BE2C (cell line): ENCODE data around the gene SIM2.

Experiments
- DNase-seq: peaks from one replicate; pipeline ENCODE4 v3.0.0-alpha.2; 2020
- H3K27me3 ChIP-seq: fragments of 250-450 bp; sonication (Bioruptor Pico); 2 replicates; pipeline ENCODE4 v1.5.1; 2020; ENCODE audit warnings: mild to moderate bottlenecking
- H3K36me3 ChIP-seq: fragments of 250-450 bp; sonication (Bioruptor Pico); 2 replicates; pipeline ENCODE4 v1.5.1; 2020; ENCODE audit warnings: mild to moderate bottlenecking
- H3K4me1 ChIP-seq: fragments of 250-450 bp; sonication (Bioruptor Pico); 2 replicates; pipeline ENCODE4 v1.5.1; 2020
- H3K4me3 ChIP-seq: 2 replicates; pipeline ENCODE4 v1.5.1; 2011; ENCODE audit warnings: low read depth, low read length
- H3K9me3 ChIP-seq: fragments of 250-450 bp; sonication (Bioruptor Pico); 2 replicates; pipeline ENCODE4 v1.5.1; 2020
- CTCF ChIP-seq: IDR thresholded peaks from 2 replicates; pipeline ENCODE4 v1.5.1; 2012; ENCODE audit warnings: mild to moderate bottlenecking, low read depth, low read length

The SIM2 gene

GRCh38 chr21:36697851-36698384 lies 997 bp upstream of the SIM2 start:
- no peak for DNase-seq
- TF ChIP-seq CTCF: no peak
- Histone ChIP-seq H3K36me3 (no peaks in the 10 kb centered on the region), H3K27me3 (peaks cover 99% of the 10 kb centered on the region), H3K4me3 (no peak overlapping the region), H3K9me3 (no peaks in the 10 kb centered on the region), H3K4me1 (no peaks in the 10 kb centered on the region)

GRCh38 chr21:36698385-36698980 lies 432 bp upstream of the SIM2 start:
- no peak for DNase-seq
- no peak overlapping the region for H3K4me3 ChIP-seq
- peaks cover 99% of the 10 kb centered on the region for H3K27me3 ChIP-seq
- no peaks in the 10 kb centered on the region for H3K36me3 ChIP-seq
- no peaks in the 10 kb centered on the region for H3K4me1 ChIP-seq
- no peak for TF ChIP-seq CTCF
- no peaks in the 10 kb centered on the region for H3K9me3 ChIP-seq

GRCh38 chr21:36699546-36700294 lies 805 bp downstream of the SIM2 start:
- H3K36me3 ChIP-seq: no peaks in the 10 kb centered on the region
- no peaks in the 10 kb centered on the region for H3K4me1 ChIP-seq
- H3K27me3 ChIP-seq: peaks cover 99% of the 10 kb centered on the region
- no peak for DNase-seq
- no peak overlapping the region for H3K4me3 ChIP-seq
- no peaks in the 10 kb centered on the region for H3K9me3 ChIP-seq
- no peak for TF ChIP-seq CTCF

- no peaks in the 10 kb centered on the region for H3K9me3 ChIP-seq
- no peak overlapping the region for H3K4me3 ChIP-seq
- H3K27me3 ChIP-seq: peaks cover 99% of the 10 kb centered on the region
- DNase-seq: no peak
- no peaks in the 10 kb centered on the region for H3K36me3 ChIP-seq
- H3K4me1 ChIP-seq: no peaks in the 10 kb centered on the region
- TF ChIP-seq CTCF: no peak
These were observed 1.5 kb downstream of the SIM2 start for GRCh38 chr21:36700295-36700970.

GRCh38 chr21:36700971-36701755 lies 2.2 kb downstream of the SIM2 start:
- Histone ChIP-seq H3K36me3 (no peaks in the 10 kb centered on the region), H3K9me3 (no peaks in the 10 kb centered on the region), H3K4me3 (no peak overlapping the region), H3K27me3 (peaks cover 99% of the 10 kb centered on the region), H3K4me1 (no peaks in the 10 kb centered on the region)
- no peak for TF ChIP-seq CTCF
- DNase-seq: no peak
